ENCODE measurements around the gene NFAM1.
A peak's percentile ranks its signal among the peaks of the same experiment; 100 is the strongest.

NFAM1 gene

DNA sequence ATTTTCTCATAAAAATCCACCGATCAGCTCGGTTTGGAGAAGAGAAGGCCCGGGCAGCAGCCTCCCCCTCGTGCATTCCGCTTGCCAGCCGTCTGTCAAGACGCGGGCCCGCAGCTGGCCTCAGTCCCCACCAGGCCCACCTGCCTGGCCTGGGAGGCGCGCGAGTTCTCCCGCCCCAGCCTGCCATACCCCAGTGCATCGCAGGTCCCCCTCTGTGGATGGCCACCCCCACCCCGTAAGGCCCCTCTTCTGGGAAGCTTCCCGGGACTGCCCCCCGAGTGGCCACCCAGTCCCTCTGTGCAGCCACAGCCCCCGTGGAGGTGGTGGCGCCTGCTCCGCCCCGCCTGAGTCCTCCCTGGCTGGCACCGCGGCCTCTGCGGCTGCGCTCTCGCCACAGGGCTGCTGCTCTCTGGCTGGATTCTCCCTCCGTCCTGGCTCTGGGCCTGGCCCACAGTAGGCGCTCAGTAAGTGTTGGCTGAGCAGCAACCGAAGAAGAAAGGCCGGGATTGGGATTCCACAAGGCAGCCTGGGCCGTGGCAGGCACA lies 87.8 kb downstream of the NFAM1 start:
- H3K4me3 ChIP-seq (ENCODE audit: low read depth in 1 of 2, low read length in 2 of 2) = peak overlapping the region in 1 of 2 donors; percentile 27
- no peaks in the 10 kb centered on the region for H3K9me3 ChIP-seq (ENCODE audit: low read length)
- no peaks in the 10 kb centered on the region for H3K27me3 ChIP-seq (ENCODE audit: control insufficient read depth in 1 of 2, insufficient read depth in 2 of 2, low read length in 2 of 2)
- peaks cover 17% of the 10 kb centered on the region for H3K4me1 ChIP-seq (ENCODE audit: insufficient read depth, low read length)
- H3K36me3 ChIP-seq (ENCODE audit: insufficient read depth, low read length) = no peaks in the 10 kb centered on the region
- H3K27ac ChIP-seq (ENCODE audit: low read depth, low read length) = peak overlapping the region; percentile 54
- H3K9ac ChIP-seq (ENCODE audit: low read length) = no peak overlapping the region

DNA sequence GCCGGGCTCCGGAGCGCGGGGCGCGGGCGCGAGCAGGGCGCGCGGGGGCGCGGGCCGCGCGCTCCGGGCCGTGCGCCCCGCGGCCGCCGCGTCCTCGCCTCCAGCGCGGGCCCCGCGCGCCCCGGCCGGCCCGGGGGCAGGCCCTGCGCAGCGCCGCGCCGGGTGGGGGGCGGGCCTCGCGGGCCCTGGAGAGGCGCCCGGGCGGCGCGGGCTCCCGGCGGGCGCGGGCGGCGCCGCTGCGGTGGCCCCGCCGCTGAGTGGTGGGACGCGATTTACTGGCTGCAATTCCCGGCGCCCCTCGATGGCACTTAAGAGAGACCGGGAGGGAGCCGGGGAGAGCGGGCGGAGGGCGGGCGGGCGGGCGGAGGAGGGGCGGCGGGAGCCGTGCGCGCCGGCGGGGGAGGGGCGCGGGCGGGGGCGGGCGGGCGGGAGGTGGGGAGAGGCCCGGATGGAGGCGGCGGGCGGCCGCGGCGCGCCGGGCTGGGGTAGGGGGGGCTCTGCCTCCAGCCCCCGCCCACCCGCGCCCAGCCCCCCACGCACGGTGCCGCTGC lies 88.6 kb downstream of the NFAM1 start:
- Histone ChIP-seq H3K36me3 (ENCODE audit: insufficient read depth, low read length) (no peaks in the 10 kb centered on the region), H3K9ac (ENCODE audit: low read length) (no peak overlapping the region), H3K4me1 (ENCODE audit: insufficient read depth, low read length) (peaks cover 17% of the 10 kb centered on the region), H3K4me3 (ENCODE audit: low read depth in 1 of 2, low read length in 2 of 2) (no peak overlapping the region), H3K27me3 (ENCODE audit: control insufficient read depth in 1 of 2, insufficient read depth in 2 of 2, low read length in 2 of 2) (no peaks in the 10 kb centered on the region), H3K9me3 (ENCODE audit: low read length) (no peaks in the 10 kb centered on the region), H3K27ac (ENCODE audit: low read depth, low read length) (peak overlapping the region; percentile 21)

DNA sequence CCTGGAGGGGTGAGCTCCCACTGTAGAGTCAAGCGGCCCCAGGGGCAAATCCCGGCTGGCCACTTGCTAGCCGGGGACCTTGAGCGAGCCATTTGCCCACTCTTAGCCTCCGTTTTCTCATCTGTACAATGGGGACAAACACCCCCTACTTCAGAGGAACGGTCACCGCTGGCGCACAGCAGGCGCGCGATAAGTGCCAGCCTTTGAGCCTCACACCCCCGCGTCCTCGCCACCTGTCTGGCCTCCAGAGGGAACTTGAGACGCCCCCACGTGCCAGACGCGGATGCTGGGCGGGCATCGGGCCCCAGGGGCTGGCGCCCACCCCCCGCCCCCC lies 89.1 kb downstream of the NFAM1 start:
- H3K9me3 ChIP-seq (ENCODE audit: low read length) = no peaks in the 10 kb centered on the region
- no peak overlapping the region for H3K9ac ChIP-seq (ENCODE audit: low read length)
- H3K27me3 ChIP-seq (ENCODE audit: control insufficient read depth in 1 of 2, insufficient read depth in 2 of 2, low read length in 2 of 2) = no peaks in the 10 kb centered on the region
- no peaks in the 10 kb centered on the region for H3K36me3 ChIP-seq (ENCODE audit: insufficient read depth, low read length)
- H3K4me3 ChIP-seq (ENCODE audit: low read depth in 1 of 2, low read length in 2 of 2) = peak overlapping the region; percentile 17 to 41
- peak overlapping the region; percentile 21 for H3K27ac ChIP-seq (ENCODE audit: low read depth, low read length)
- H3K4me1 ChIP-seq (ENCODE audit: insufficient read depth, low read length) = peaks cover 17% of the 10 kb centered on the region

DNA sequence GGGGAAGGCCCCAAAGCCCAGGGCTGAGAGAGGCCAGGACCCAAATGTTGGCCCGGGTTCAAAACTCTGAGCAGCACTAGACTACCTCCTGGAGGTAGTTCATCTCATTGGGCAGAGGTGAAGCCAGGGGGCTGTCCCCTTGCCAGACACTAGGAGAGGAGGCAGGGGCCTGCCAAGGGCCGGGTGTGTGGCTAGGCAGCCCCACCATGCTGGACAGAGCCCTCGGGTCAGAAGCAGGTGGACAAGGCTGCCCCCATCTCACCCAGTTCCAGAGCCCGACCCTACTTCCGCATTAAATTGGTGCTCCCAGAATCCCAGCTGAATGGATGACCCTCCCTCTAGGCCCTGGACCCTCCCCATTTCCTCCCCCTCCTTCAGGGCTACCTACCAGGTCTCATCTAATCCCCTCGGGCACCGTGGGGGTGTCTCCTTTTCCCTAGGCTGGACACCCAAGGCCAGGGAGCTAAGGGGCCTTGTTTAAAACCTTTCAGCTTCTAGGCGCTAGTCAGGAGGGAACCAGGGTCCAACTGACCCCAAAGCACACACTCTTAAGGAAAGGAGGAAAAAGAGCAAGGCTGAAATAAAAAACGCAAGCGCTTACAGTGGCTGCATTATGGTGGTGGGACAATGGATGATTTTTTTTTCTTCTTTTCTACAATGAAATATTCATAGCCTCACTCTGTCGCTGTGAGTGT lies 89.6 kb downstream of the NFAM1 start:
- Histone ChIP-seq H3K9ac (ENCODE audit: low read length) (no peak overlapping the region), H3K9me3 (ENCODE audit: low read length) (no peaks in the 10 kb centered on the region), H3K4me1 (ENCODE audit: insufficient read depth, low read length) (peaks cover 17% of the 10 kb centered on the region), H3K27me3 (ENCODE audit: control insufficient read depth in 1 of 2, insufficient read depth in 2 of 2, low read length in 2 of 2) (no peaks in the 10 kb centered on the region), H3K4me3 (ENCODE audit: low read depth in 1 of 2, low read length in 2 of 2) (peak overlapping the region; percentile 17 to 41), H3K27ac (ENCODE audit: low read depth, low read length) (peak overlapping the region; percentile 21), H3K36me3 (ENCODE audit: insufficient read depth, low read length) (no peaks in the 10 kb centered on the region)

DNA sequence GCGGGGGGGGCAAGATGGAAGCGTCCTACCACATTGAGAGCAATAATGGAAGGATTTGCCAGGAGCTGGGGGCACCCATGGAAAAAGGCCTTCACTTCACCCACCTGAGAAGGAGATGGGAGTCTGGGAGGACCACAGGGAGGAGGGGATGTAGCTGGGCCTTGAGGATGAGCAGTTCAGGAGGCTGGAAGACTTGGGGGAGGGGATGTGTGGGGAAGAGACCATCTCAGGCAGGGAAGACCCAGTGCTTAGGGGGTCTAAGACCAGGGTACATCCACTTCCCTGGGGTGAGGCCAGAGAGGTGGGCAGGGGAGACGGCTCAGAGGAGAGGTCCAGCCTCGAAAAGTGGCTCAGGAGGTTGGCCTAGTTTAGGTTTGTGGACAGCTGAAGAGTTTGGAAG lies 90.4 kb downstream of the NFAM1 start:
- Histone ChIP-seq H3K27me3 (ENCODE audit: control insufficient read depth in 1 of 2, insufficient read depth in 2 of 2, low read length in 2 of 2) (no peaks in the 10 kb centered on the region), H3K4me3 (ENCODE audit: low read depth in 1 of 2, low read length in 2 of 2) (no peak overlapping the region), H3K36me3 (ENCODE audit: insufficient read depth, low read length) (no peaks in the 10 kb centered on the region), H3K9ac (ENCODE audit: low read length) (no peak overlapping the region), H3K4me1 (ENCODE audit: insufficient read depth, low read length) (peaks cover 17% of the 10 kb centered on the region), H3K9me3 (ENCODE audit: low read length) (no peaks in the 10 kb centered on the region), H3K27ac (ENCODE audit: low read depth, low read length) (no peak overlapping the region)

DNA sequence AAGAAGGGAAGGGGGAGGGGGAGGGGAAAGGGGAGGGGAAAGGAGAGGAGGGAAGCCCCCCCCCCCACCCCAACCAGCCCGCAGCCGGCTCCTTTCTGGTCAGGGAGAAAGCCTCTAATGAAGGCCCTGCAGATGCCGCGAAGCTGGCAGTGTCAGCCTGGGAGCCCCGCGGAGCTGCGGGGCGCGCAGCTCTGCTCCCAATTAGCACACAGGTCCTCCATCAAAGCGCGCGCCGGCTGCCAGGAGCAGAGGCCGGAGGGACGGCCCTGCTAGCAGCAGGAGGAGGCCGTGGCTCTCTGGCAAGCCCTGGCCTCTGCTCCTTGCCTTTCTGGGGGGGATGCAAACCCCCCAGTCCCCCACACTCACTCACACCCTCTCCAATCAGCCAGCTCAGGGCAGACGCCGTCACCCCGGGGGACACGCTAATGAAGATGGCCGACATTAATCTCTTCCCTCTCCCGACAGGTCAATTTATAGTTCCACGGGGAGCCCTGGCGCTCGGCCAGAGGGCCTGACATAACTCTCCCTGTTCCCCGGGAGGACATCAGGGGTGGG lies 91.3 kb downstream of the NFAM1 start:
- Histone ChIP-seq H3K9ac (ENCODE audit: low read length) (no peak overlapping the region), H3K9me3 (ENCODE audit: low read length) (no peaks in the 10 kb centered on the region), H3K4me1 (ENCODE audit: insufficient read depth, low read length) (peaks cover 17% of the 10 kb centered on the region), H3K27ac (ENCODE audit: low read depth, low read length) (no peak overlapping the region), H3K36me3 (ENCODE audit: insufficient read depth, low read length) (no peaks in the 10 kb centered on the region), H3K4me3 (ENCODE audit: low read depth in 1 of 2, low read length in 2 of 2) (peak overlapping the region in 1 of 2 donors; percentile 28), H3K27me3 (ENCODE audit: control insufficient read depth in 1 of 2, insufficient read depth in 2 of 2, low read length in 2 of 2) (no peaks in the 10 kb centered on the region)

DNA sequence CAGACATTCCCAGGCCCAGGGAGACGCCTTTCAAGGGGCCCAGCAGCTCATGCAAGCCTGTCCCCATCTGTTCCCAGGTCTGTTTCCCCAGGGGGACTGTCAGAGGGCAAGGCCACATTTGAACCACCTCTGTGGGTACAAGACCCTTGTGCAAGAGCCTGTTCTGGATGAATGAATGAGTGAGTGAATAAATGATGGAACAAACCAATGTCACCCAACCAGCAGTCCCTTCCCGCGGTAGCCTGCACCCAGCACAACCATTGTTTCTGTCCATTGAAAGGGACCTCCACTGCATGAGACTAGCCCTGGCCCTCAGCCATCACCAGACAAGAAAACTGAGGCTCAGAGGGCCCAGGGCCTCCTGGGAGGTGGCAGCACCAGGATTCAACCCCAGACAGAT lies 92.1 kb downstream of the NFAM1 start:
- H3K27ac ChIP-seq (ENCODE audit: low read depth, low read length) = no peak overlapping the region
- no peaks in the 10 kb centered on the region for H3K9me3 ChIP-seq (ENCODE audit: low read length)
- H3K27me3 ChIP-seq (ENCODE audit: control insufficient read depth in 1 of 2, insufficient read depth in 2 of 2, low read length in 2 of 2) = no peaks in the 10 kb centered on the region
- no peaks in the 10 kb centered on the region for H3K36me3 ChIP-seq (ENCODE audit: insufficient read depth, low read length)
- no peak overlapping the region for H3K4me3 ChIP-seq (ENCODE audit: low read depth in 1 of 2, low read length in 2 of 2)
- peaks cover 17% of the 10 kb centered on the region for H3K4me1 ChIP-seq (ENCODE audit: insufficient read depth, low read length)
- no peak overlapping the region for H3K9ac ChIP-seq (ENCODE audit: low read length)

DNA sequence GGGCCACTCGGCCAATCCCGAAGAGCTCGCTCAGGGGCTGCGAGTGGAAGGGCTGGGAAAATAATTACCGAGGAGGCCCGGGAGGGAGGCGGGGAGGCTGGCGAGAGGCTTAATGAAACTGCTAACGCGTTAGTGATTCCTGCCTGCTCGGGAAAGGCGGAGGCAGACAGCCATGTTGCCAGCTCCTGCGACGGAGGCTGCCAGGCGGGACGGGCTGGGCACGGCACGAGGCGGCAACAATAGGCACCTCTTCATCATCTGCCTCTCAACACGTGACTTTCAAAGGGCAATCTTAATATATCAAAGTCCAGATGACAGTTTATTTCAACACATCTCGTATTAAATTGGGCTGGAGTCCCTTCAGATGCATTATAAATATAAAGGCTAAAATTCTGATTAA lies 93.7 kb downstream of the NFAM1 start:
- H3K27ac ChIP-seq (ENCODE audit: low read depth, low read length) = no peak overlapping the region
- H3K36me3 ChIP-seq (ENCODE audit: insufficient read depth, low read length) = no peaks in the 10 kb centered on the region
- no peaks in the 10 kb centered on the region for H3K27me3 ChIP-seq (ENCODE audit: control insufficient read depth in 1 of 2, insufficient read depth in 2 of 2, low read length in 2 of 2)
- no peak overlapping the region for H3K9ac ChIP-seq (ENCODE audit: low read length)
- peaks cover 13% of the 10 kb centered on the region for H3K4me1 ChIP-seq (ENCODE audit: insufficient read depth, low read length)
- no peaks in the 10 kb centered on the region for H3K9me3 ChIP-seq (ENCODE audit: low read length)
- H3K4me3 ChIP-seq (ENCODE audit: low read depth in 1 of 2, low read length in 2 of 2) = no peak overlapping the region

DNA sequence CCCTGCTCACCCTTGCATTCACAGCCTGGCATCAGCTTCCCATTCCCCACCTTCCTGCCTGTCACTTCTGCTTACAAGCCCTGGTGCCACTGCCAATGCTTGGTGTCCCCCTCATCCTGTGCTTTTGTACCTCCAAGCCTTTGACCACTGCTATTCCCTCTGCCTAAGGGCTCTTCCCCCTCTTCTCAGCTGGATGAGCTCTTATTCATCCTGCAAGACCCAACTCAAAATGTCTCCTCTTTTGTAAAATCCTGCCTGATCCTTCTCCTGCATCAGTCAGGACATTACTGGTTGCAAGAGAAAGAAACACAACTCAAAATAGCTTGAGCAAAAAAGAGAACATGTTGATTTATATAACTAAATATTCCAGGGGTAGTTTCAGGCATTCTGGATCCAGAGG lies 94.8 kb downstream of the NFAM1 start:
- peaks cover 13% of the 10 kb centered on the region for H3K4me1 ChIP-seq (ENCODE audit: insufficient read depth, low read length)

DNA sequence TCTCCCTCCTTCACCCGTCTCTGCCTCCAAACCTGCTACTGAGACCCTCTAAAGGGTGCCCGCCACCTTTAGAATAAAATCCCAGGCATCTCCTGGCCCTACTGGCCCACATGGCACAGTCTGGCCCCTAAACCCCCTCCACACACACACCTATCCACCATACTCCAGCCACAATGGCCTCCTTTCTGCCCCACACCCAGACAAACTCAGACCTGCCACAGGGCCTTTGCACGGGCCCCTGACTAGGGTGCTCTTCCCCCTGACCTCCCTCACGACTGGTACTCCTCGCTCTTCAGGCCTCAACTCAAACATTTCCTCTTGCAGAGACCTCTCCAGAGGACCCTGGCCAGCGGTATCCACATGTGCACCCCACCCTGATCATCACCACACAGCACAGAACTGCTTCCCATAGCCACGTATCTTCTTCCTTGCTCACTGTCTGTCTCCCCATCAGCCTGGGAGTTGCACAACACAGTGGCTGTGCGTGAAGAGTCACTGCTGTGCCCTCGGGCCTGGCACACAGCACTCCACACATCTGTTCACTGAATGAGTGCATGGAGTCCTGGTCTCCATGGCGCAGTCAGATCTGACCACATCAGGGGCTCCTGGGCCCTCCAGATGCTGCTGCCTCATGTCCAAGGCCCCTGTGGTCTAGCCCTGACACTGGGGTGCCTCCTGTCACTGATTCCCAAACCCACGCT lies 95.5 kb downstream of the NFAM1 start:
- Histone ChIP-seq H3K27me3 (ENCODE audit: control insufficient read depth in 1 of 2, insufficient read depth in 2 of 2, low read length in 2 of 2) (no peaks in the 10 kb centered on the region), H3K36me3 (ENCODE audit: insufficient read depth, low read length) (no peaks in the 10 kb centered on the region), H3K4me3 (ENCODE audit: low read depth in 1 of 2, low read length in 2 of 2) (no peak overlapping the region), H3K4me1 (ENCODE audit: insufficient read depth, low read length) (peaks cover 7% of the 10 kb centered on the region), H3K27ac (ENCODE audit: low read depth, low read length) (no peak overlapping the region), H3K9me3 (ENCODE audit: low read length) (no peaks in the 10 kb centered on the region), H3K9ac (ENCODE audit: low read length) (no peak overlapping the region)

More for the DNA sequence above, 94.8 kb downstream of the NFAM1 start:
- Histone ChIP-seq H3K27ac (ENCODE audit: low read depth, low read length) (no peak overlapping the region), H3K4me3 (ENCODE audit: low read depth in 1 of 2, low read length in 2 of 2) (no peak overlapping the region), H3K36me3 (ENCODE audit: insufficient read depth, low read length) (no peaks in the 10 kb centered on the region), H3K9me3 (ENCODE audit: low read length) (no peaks in the 10 kb centered on the region), H3K27me3 (ENCODE audit: control insufficient read depth in 1 of 2, insufficient read depth in 2 of 2, low read length in 2 of 2) (no peaks in the 10 kb centered on the region), H3K9ac (ENCODE audit: low read length) (no peak overlapping the region)

DNA sequence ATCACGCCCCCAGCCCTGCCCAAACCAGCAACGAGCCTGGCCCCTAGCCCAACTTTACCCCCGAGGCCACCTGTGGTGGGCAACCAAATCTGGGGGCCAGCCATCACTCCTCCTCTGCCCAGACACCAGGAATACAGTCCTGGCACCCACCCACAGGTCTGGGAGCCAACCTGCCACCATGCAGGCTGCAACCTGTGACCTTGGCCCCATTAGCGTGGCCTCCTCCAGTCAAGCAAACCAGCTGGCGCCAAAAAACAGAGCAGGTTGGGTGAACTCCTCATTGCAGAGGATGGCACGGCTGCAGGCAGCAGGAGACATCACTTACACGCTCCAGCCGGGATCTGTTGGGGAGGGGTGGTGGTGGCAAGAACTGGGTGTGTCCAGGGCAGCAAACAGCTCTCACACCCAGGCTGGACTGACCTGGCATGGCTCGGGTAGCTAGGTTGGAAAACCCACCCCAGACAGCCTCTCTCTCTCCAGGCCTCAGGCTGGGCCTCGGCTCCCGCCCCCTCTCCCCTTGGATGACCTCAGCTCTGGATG lies 96.3 kb downstream of the NFAM1 start:
- no peak overlapping the region for H3K27ac ChIP-seq (ENCODE audit: low read depth, low read length)
- H3K27me3 ChIP-seq (ENCODE audit: control insufficient read depth in 1 of 2, insufficient read depth in 2 of 2, low read length in 2 of 2) = no peaks in the 10 kb centered on the region
- peaks cover 1% of the 10 kb centered on the region for H3K4me1 ChIP-seq (ENCODE audit: insufficient read depth, low read length)
- H3K9me3 ChIP-seq (ENCODE audit: low read length) = no peaks in the 10 kb centered on the region
- no peak overlapping the region for H3K4me3 ChIP-seq (ENCODE audit: low read depth in 1 of 2, low read length in 2 of 2)
- H3K36me3 ChIP-seq (ENCODE audit: insufficient read depth, low read length) = no peaks in the 10 kb centered on the region
- H3K9ac ChIP-seq (ENCODE audit: low read length) = no peak overlapping the region
